Nucleus accumbens (tissue), 56 donors: ENCODE results near the gene ATP13A2.
A peak's percentile ranks its signal among the peaks of the same experiment; 100 is the strongest.
"Not testable (repeated sequence)": the region's sequence is repeated elsewhere in the genome, so short reads cannot be mapped to it uniquely, and the experiment has no call there.

Experiments
- DNase-seq, 56 donors: peaks; one replicate each; lab custom pipeline; 2025; lab: John Stamatoyannopoulos, UW

ATP13A2 gene

GRCh38 chr1:16967095-16967575 is 44.6 kb downstream of the ATP13A2 start:
- DNase-seq = peak in 33 of 56 donors; percentile 5 to 73 (median 26)

GRCh38 chr1:16966282-16966681 is 45.4 kb downstream of the ATP13A2 start:
- no peak for DNase-seq

GRCh38 chr1:16965486-16966067 is 46.2 kb downstream of the ATP13A2 start:
- no peak for DNase-seq

GRCh38 chr1:16964169-16964568 is 47.6 kb downstream of the ATP13A2 start:
- DNase-seq = not testable (repeated sequence)

- DNase-seq = no peak
Observed at GRCh38 chr1:16961297-16962133, 50.2 kb downstream of the ATP13A2 start.

- DNase-seq = peak in 32 of 56 donors; percentile 5 to 70 (median 28)
Observed at GRCh38 chr1:16960560-16961296, 51.0 kb downstream of the ATP13A2 start.

GRCh38 chr1:16958475-16958874 is 53.3 kb downstream of the ATP13A2 start:
- DNase-seq = no peak

- no peak for DNase-seq
Observed at GRCh38 chr1:16957731-16958130, 54.0 kb downstream of the ATP13A2 start.

- no peak for DNase-seq
Observed at GRCh38 chr1:16956775-16957174, 55.0 kb downstream of the ATP13A2 start.

GRCh38 chr1:16955186-16955585 is 56.5 kb downstream of the ATP13A2 start:
- DNase-seq = no peak

GRCh38 chr1:16954579-16954978 is 57.1 kb downstream of the ATP13A2 start:
- DNase-seq = no peak

GRCh38 chr1:16952376-16952775 is 59.4 kb downstream of the ATP13A2 start:
- DNase-seq = not testable (repeated sequence)

- DNase-seq = not testable (repeated sequence)
Observed at GRCh38 chr1:16949026-16949425, 62.7 kb downstream of the ATP13A2 start.

GRCh38 chr1:16948282-16948891 is 63.3 kb downstream of the ATP13A2 start:
- not testable (repeated sequence) for DNase-seq

- DNase-seq = no peak
Observed at GRCh38 chr1:16946646-16947045, 65.1 kb downstream of the ATP13A2 start.

GRCh38 chr1:16946185-16946584 is 65.5 kb downstream of the ATP13A2 start:
- DNase-seq = not testable (repeated sequence)

- DNase-seq = not testable (repeated sequence)
Observed at GRCh38 chr1:16945512-16945911, 66.2 kb downstream of the ATP13A2 start.

- DNase-seq = no peak
Observed at GRCh38 chr1:16944038-16944437, 67.7 kb downstream of the ATP13A2 start.

GRCh38 chr1:16939386-16940180 is 72.1 kb downstream of the ATP13A2 start:
- not testable (repeated sequence) for DNase-seq
